Smooth muscle cell (in vitro differentiated cells): Measurements from ENCODE around the gene CCBE1. TPM values are rescaled to one million over a fixed set of nuclear protein-coding genes. Genes with fewer than 3 reads are reported as not detected.

Source experiments
- DNase-seq: peaks from one replicate; lab custom pipeline; 2025; ENCODE audit not compliant: unreplicated experiment; lab: John Stamatoyannopoulos, UW
- H2AFZ ChIP-seq: fragments of 200-600 bp; sonication (generic); 2 replicates; pipeline ENCODE4 v1.6.0; 2016; ENCODE audit warnings: antibody characterized with exemption, low read depth, mild to moderate bottlenecking
- H3F3A ChIP-seq: fragments of 200-600 bp; sonication (generic); 2 replicates; pipeline ENCODE4 v1.6.0; 2017; ENCODE audit warnings: antibody characterized with exemption, low read depth
- H3K27ac ChIP-seq: fragments of 200-600 bp; sonication (generic); 2 replicates; pipeline ENCODE4 v1.5.1; 2016; ENCODE audit warnings: low read depth, mild to moderate bottlenecking
- H3K27me3 ChIP-seq: fragments of 200-600 bp; sonication (generic); 2 replicates; pipeline ENCODE4 v1.6.1; 2016; ENCODE audit warnings: low read depth, mild to moderate bottlenecking
- H3K36me3 ChIP-seq: fragments of 200-600 bp; sonication (generic); 2 replicates; pipeline ENCODE4 v1.5.1; 2016; ENCODE audit warnings: low read depth
- H3K4me1 ChIP-seq: fragments of 200-600 bp; sonication (generic); 2 replicates; pipeline ENCODE4 v1.5.1; 2016; ENCODE audit warnings: low read depth
- H3K4me2 ChIP-seq: fragments of 200-600 bp; sonication (generic); 2 replicates; pipeline ENCODE4 v1.6.0; 2016; ENCODE audit warnings: mild to moderate bottlenecking
- H3K4me3 ChIP-seq: fragments of 200-600 bp; sonication (generic); 2 replicates; pipeline ENCODE4 v1.5.1; 2016; ENCODE audit warnings: mild to moderate bottlenecking
- H3K79me2 ChIP-seq: fragments of 200-600 bp; sonication (generic); 2 replicates; pipeline ENCODE4 v1.6.0; 2016; ENCODE audit warnings: low read depth, mild to moderate bottlenecking
- H3K9ac ChIP-seq: fragments of 200-600 bp; sonication (generic); 2 replicates; pipeline ENCODE4 v1.6.0; 2016; ENCODE audit warnings: low read depth
- H3K9me3 ChIP-seq: fragments of 200-600 bp; sonication (generic); replicated peaks from 2 replicates; pipeline ENCODE4 v1.5.1; 2016; ENCODE audit warnings: low read depth
- H4K20me1 ChIP-seq: fragments of 200-600 bp; sonication (generic); 2 replicates; pipeline ENCODE4 v1.6.0; 2016; ENCODE audit warnings: low read depth
- CTCF ChIP-seq: fragments of 200-600 bp; sonication (generic); IDR thresholded peaks from 2 replicates; pipeline ENCODE4 v1.5.1; 2017; ENCODE audit warnings: borderline replicate concordance, mild to moderate bottlenecking, antibody characterized with exemption; ENCODE audit not compliant: insufficient read depth, poor library complexity, severe bottlenecking
- WGBS: methylation state at CpG from one replicate; pipeline ENCODE4 v1.1.7; 2016; ENCODE audit warnings: low lambda C conversion rate; 5-methylcytosine and 5-hydroxymethylcytosine counted together
- polyA plus RNA-seq: library from polyadenylated mRNA; unstranded; fragments of >200 nt; fragmentation: Nextera tagmentation; extraction: Ambion mirVana; gene quantifications from 2 replicates; pipeline ENCODE4 v1.2.1, GENCODE V29; 2016
- total RNA-seq: library from RNA; depleted of rRNA; stranded (reverse); fragments of >200 nt; gene quantifications from 2 replicates; pipeline ENCODE4 v1.2.3, GENCODE V29; 2014

The CCBE1 gene
- total and polyA plus RNA-seq, 2 experiments from 2014 or later, result 3.1 TPM; not detected in 1

DNA sequence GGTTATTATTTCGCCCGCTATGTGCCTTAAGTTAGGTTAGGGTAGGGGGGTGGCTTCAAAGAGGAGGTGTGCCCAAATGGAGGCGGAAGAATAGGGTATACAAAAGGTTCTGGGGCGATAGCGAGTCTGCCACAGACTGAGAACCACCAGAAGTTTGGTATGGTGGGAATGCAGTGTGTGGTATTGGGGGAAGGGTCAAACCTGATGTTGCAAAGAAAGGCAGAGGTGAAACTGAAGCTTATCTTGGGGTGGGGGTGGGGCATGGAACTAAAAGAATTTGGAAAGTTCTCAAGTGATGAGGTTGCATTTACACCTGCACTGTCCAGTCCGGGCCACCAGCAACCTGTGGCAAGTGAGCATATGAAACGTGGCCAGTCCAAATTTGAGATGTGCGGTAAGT, 11.8 kb upstream of the CCBE1 start:
- H3F3A ChIP-seq, result no peaks in the 10 kb centered on the region
- H3K4me3 ChIP-seq, result no peak overlapping the region
- no peak overlapping the region for H3K9ac ChIP-seq
- no peak overlapping the region for H3K27ac ChIP-seq
- no peak for DNase-seq
- no peaks in the 10 kb centered on the region for H3K36me3 ChIP-seq
- no peak overlapping the region for H3K4me2 ChIP-seq
- no peak for TF ChIP-seq CTCF
- no peak overlapping the region for H2AFZ ChIP-seq
- no peaks in the 10 kb centered on the region for H3K79me2 ChIP-seq
- H3K27me3 ChIP-seq, result peaks cover 13% of the 10 kb centered on the region
- 85% methylated on average over 8 of the region's 8 CpGs for WGBS
- no peaks in the 10 kb centered on the region for H3K9me3 ChIP-seq
- peaks cover 5% of the 10 kb centered on the region for H3K4me1 ChIP-seq
- H4K20me1 ChIP-seq, result no peaks in the 10 kb centered on the region

DNA sequence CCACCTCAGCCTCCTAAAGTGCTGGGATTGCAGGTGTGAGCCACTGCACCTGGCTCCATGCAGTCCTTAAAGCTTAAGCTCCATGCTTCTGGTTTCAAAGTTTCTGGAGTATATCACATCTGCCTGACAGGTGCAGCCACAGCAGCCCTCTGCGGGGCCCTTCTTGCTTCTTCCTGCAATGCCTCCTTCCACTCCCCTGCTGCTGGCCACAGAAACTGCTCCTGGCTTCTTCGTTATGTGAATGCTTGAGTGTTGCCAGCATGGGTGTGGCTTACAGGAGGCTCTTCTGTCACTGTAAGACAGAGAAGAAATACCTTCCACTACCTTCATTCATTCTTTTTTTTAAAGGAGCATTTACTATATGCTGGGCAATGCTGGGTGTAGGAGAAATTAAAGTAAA, 10.1 kb upstream of the CCBE1 start:
- no peak for TF ChIP-seq CTCF
- WGBS, result 44% methylated on average over 2 of the region's 2 CpGs
- no peak overlapping the region for H2AFZ ChIP-seq
- DNase-seq, result no peak
- no peak overlapping the region for H3K4me2 ChIP-seq
- no peak overlapping the region for H3K4me3 ChIP-seq
- no peaks in the 10 kb centered on the region for H3K36me3 ChIP-seq
- H4K20me1 ChIP-seq, result no peaks in the 10 kb centered on the region
- H3K79me2 ChIP-seq, result no peaks in the 10 kb centered on the region
- H3K9me3 ChIP-seq, result no peaks in the 10 kb centered on the region
- H3K9ac ChIP-seq, result no peak overlapping the region
- no peaks in the 10 kb centered on the region for H3F3A ChIP-seq
- H3K4me1 ChIP-seq, result peaks cover 5% of the 10 kb centered on the region
- H3K27me3 ChIP-seq, result peaks cover 13% of the 10 kb centered on the region
- H3K27ac ChIP-seq, result no peak overlapping the region

DNA sequence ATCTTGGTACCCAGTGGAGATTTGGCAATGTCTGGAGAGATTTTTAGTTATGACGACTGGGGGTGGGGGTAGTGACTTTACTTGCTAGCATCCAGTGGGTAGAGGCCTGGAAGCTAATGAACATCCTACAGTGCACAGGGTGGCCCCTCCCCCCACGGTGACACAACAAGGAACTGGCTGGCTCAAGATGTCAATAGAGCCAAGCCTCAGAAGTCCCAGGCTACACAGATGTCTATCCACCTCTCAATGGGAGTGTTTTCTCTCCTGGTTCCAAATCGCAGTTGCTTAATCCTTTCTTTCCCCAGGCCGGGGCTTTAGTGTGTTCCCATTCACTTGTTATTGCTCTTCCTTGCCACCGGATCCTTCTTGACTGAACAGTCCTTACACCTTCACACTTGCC, 9.3 kb upstream of the CCBE1 start:
- no peaks in the 10 kb centered on the region for H4K20me1 ChIP-seq
- H3K9ac ChIP-seq, result no peak overlapping the region
- TF ChIP-seq CTCF, result no peak
- no peak for DNase-seq
- WGBS, result 59% methylated on average over 5 of the region's 5 CpGs
- H3K4me2 ChIP-seq, result no peak overlapping the region
- no peaks in the 10 kb centered on the region for H3K36me3 ChIP-seq
- H3K27me3 ChIP-seq, result peaks cover 17% of the 10 kb centered on the region
- no peak overlapping the region for H2AFZ ChIP-seq
- H3K79me2 ChIP-seq, result no peaks in the 10 kb centered on the region
- H3K9me3 ChIP-seq, result no peaks in the 10 kb centered on the region
- H3F3A ChIP-seq, result no peaks in the 10 kb centered on the region
- H3K4me1 ChIP-seq, result peaks cover 5% of the 10 kb centered on the region
- H3K27ac ChIP-seq, result no peak overlapping the region
- no peak overlapping the region for H3K4me3 ChIP-seq

DNA sequence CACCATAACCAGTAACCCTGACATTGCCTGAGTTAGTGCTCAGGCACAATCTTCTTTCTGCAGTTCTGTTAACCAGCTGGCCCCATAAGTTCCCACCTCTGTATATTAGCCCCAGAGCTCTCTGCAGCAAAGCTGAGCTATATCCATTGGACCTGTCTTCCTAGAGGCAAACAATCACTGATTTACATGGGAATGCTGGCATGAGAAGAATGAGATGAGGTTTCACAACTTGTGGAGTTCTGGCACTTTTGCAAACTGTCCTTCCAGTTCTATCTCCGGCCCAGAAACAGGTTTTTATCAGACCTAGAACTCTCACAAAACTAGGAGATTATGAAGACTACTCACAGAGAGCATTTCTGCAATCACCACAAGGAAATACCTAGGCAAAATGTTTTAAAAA, 7.9 kb upstream of the CCBE1 start:
- TF ChIP-seq CTCF, result no peak
- H3K9ac ChIP-seq, result no peak overlapping the region
- DNase-seq, result no peak
- no peak overlapping the region for H3K4me3 ChIP-seq
- no peak overlapping the region for H2AFZ ChIP-seq
- H3K9me3 ChIP-seq, result no peaks in the 10 kb centered on the region
- no peak overlapping the region for H3K27ac ChIP-seq
- H3K79me2 ChIP-seq, result no peaks in the 10 kb centered on the region
- H4K20me1 ChIP-seq, result no peaks in the 10 kb centered on the region
- H3K36me3 ChIP-seq, result no peaks in the 10 kb centered on the region
- peaks cover 25% of the 10 kb centered on the region for H3K27me3 ChIP-seq
- H3K4me1 ChIP-seq, result peaks cover 8% of the 10 kb centered on the region
- no peaks in the 10 kb centered on the region for H3F3A ChIP-seq
- no peak overlapping the region for H3K4me2 ChIP-seq
- WGBS, result 62% methylated on average over 1 of the region's 1 CpG
